GM23248 (cell line): ENCODE results near the gene AMACR.

Experiments used
- EZH2 ChIP-seq: fragments of 200-600 bp; sonication (generic); IDR thresholded peaks from 2 replicates; pipeline ENCODE4 v1.6.1; 2018; ENCODE audit warnings: antibody characterized with exemption, mild to moderate bottlenecking; ENCODE audit not compliant: insufficient read depth, poor library complexity, severe bottlenecking
- EZH2phosphoT487 ChIP-seq: fragments of 200-600 bp; sonication (generic); IDR thresholded peaks from 2 replicates; pipeline ENCODE4 v1.6.1; 2018; ENCODE audit warnings: antibody characterized with exemption, moderate library complexity, mild to moderate bottlenecking, low read depth; ENCODE audit not compliant: insufficient read depth

GRCh38 chr5:34009610-34010009 is 1.8 kb upstream of the AMACR start:
- TF ChIP-seq EZH2phosphoT487 (no peak), EZH2 (no peak)
